AG04449 (cell line): ENCODE data around the gene SLU7.

Source experiments
- CTCF ChIA-PET: fragments of 350-600 bp; formaldehyde crosslinking; extraction: SDS; loops from one replicate; lab custom pipeline; 2021; ENCODE audit warnings: antibody characterized with exemption; lab: Yijun Ruan, JAX
- POLR2A ChIA-PET: fragments of 400-600, 350-600 bp; formaldehyde crosslinking; extraction: SDS; loops from one replicate; lab custom pipeline; 2020; ENCODE audit warnings: antibody characterized with exemption, inconsistent platforms; lab: Yijun Ruan, JAX
- DNase-seq: peaks from one replicate; pipeline ENCODE4 v3.0.0-alpha.2; 2010; ENCODE audit warnings: low read depth, low spot score
- H3K4me3 ChIP-seq: 2 replicates; pipeline ENCODE4 v1.5.1; 2011; ENCODE audit warnings: low read depth, mild to moderate bottlenecking, control low read depth, low read length
- CTCF ChIP-seq: IDR thresholded peaks from one replicate; pipeline ENCODE4 v1.5.1; 2011; ENCODE audit warnings: mild to moderate bottlenecking, moderate library complexity, low read length, control low read depth, inconsistent platforms; ENCODE audit not compliant: insufficient read depth; ENCODE audit errors: missing control alignments

SLU7 gene

DNA sequence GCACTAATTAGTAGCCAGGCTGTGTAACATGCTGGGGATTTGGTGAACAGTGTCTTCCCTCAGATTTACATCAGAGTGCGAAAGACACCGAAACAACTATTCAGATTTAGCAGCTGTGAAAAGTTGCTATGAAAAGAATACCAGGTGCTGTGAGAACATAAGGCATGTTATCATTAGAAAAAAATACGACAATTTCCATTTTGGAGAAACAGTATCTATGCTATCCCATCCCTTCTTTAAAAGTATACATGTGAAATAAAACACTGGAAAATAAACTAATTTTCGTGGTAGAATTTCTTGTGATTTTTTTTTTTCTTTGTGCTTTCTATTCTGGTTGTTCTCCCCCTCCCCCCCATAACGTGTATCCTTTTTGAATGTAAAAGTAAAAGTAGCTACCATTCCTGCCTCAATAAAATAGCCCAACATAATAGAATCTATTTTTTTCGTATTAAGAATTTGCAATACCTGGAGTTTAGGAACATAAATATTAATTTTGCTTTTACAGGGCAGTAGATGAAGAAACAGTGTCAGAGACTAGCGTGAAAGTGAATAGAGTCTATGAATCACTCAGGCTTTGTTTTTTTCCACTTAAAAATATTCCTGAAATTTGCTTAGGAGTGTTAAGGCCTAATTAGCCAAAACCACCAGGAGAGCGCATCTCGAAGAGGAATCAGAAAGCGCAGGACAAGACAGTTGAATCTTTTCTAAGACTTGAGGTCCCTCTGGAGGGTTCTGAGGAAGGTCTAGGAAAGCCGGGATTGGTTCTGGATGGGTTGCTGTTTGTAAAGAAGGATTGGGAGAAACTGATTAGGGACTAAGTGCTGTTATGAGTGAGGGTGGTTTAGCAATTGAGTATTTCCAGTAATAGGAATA is 813 bp upstream of the SLU7 start:
- no peak for DNase-seq
- no peak for TF ChIP-seq CTCF
- CTCF ChIA-PET: interaction anchor here (1.9 to 3.5 kb wide), 3 partner anchors 9 to 19 kb away, joined by 4 to 23 read pairs (median 9); no protein-coding TSS in a partner anchor
- peak overlapping the region; percentile 54 for H3K4me3 ChIP-seq
- POLR2A ChIA-PET: interaction anchor here (0.7 to 1.2 kb wide), 2 partner anchors 16 to 400 kb away, joined by 3 to 4 read pairs; no protein-coding TSS in a partner anchor

DNA sequence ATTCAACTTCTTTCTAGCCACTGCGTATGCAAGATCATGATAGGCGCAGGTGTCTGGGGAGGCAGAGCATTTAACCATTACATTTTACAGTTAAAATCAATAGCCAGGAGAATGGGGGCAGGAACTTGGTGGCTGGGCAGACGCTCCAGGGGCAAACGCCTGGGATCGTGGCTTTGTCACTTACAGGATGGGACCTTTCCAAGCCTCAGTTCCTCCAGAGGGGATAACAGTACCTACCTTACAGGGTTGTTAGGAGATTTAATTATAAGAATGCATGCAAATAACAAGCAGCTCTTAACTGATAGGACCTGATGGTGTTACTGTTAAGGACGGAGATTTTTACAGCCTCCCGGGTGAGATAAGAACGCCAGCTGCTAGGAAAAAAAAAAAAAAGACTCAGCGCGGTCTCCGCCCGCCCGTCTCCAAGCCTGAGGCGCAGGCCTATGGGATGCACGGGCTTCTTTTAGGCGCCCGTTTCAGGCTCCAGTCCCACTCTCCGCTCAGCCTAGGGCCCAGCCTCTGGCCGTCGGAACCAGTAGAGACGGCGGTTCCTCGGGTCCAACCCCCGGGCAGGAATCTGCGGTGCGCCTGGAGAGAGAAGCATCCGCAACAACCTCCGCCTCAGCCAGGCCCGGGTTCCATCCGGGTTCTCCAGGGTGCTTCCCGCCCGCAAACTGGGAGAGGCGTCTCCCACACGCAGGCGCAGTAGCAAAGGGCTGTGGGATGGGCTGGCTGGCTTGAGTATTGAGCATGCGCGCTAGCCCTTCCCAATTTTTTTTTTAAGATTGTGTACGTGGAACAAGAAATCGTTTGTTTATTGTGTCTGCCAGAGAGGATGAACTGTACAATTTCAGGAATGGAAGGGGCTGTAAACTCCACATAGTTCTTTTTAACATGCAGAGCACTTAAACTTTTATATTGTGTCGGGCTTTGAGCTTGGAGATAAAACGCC is 19.2 kb downstream of the SLU7 start, which contains the start of gene FAM200C:
Gene FAM200C (minus strand): TSS at position 653 of the 952 bp plus-strand sequence. CDS start 4,564 bp downstream, outside the sequence.
- ChIA-PET CTCF (interaction anchor here (0.5 to 13.1 kb wide), 5 partner anchors 8 to 377 kb away, joined by 3 to 270 read pairs (median 4); no protein-coding TSS in a partner anchor), POLR2A (interaction anchor here (1.3 kb wide), 1 partner anchor 235 kb away, joined by 6 read pairs; no protein-coding TSS in a partner anchor)
- peak within 1 kb of the TSS; percentile 87 for H3K4me3 ChIP-seq
- no peak for TF ChIP-seq CTCF
- peak; percentile 51 for DNase-seq

GRCh38 chr5:160398806-160399205 is 20.1 kb downstream of the SLU7 start:
- TF ChIP-seq CTCF: no peak
- no peak for DNase-seq
- H3K4me3 ChIP-seq: peak overlapping the region; percentile 87
- ChIA-PET POLR2A (no interaction called here), CTCF (interaction anchor here (4.1 to 13.1 kb wide), 2 partner anchors 7 to 376 kb away, joined by 25 to 270 read pairs; no protein-coding TSS in a partner anchor)

- H3K4me3 ChIP-seq: no peak overlapping the region
- CTCF ChIA-PET: interaction anchor here (13.1 kb wide), 1 partner anchor 375 kb away, joined by 270 read pairs; no protein-coding TSS in a partner anchor
- DNase-seq: no peak
- POLR2A ChIA-PET: no interaction called here
- no peak for TF ChIP-seq CTCF
These were observed 21.4 kb downstream of the SLU7 start for GRCh38 chr5:160397492-160397891.

- H3K4me3 ChIP-seq: no peak overlapping the region
- ChIA-PET POLR2A (interaction anchor here (0.7 kb wide), 1 partner anchor 525 kb away, joined by 3 read pairs; no protein-coding TSS in a partner anchor), CTCF (interaction anchor here (1.2 to 13.1 kb wide), 4 partner anchors 8 to 373 kb away, joined by 3 to 270 read pairs (median 3); partner anchors contain the start of gene SLU7)
- DNase-seq: no peak
- TF ChIP-seq CTCF: no peak
These were observed 23.8 kb downstream of the SLU7 start for GRCh38 chr5:160395111-160395510.
